C4-2B (cell line): ENCODE results near the gene SLC16A3.

Experiments
- H3K27ac ChIP-seq: fragments of 450-650 bp; 2 replicates; pipeline ENCODE4 v1.5.1; 2017
- CTCF ChIP-seq: fragments of 450-650 bp; conservative IDR thresholded peaks from 2 replicates; pipeline ENCODE4 v1.5.1; 2017; ENCODE audit warnings: mild to moderate bottlenecking
- ZFX ChIP-seq: fragments of 450-650 bp; IDR thresholded peaks from 2 replicates; pipeline ENCODE4 v1.6.1; 2017

SLC16A3 gene

DNA sequence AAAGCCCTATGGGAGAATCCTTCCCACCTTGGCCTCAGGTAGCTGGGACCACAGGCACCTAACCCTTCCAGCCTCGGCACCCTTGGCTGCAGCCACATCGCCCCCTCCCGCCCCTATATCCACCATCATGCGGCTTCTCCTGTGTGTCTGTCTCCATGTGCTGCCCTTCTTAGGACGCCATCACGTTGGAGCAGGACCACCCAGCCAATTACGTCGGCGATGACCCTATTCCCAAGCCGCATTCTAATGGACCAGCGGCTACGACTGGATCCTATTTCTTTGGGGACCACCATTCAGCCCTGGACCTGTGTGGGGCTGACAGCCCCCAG, 12.9 kb upstream of the SLC16A3 start:
- TF ChIP-seq CTCF, result no peak
- TF ChIP-seq ZFX, result no peak
- H3K27ac ChIP-seq, result peak overlapping the region; percentile 39

DNA sequence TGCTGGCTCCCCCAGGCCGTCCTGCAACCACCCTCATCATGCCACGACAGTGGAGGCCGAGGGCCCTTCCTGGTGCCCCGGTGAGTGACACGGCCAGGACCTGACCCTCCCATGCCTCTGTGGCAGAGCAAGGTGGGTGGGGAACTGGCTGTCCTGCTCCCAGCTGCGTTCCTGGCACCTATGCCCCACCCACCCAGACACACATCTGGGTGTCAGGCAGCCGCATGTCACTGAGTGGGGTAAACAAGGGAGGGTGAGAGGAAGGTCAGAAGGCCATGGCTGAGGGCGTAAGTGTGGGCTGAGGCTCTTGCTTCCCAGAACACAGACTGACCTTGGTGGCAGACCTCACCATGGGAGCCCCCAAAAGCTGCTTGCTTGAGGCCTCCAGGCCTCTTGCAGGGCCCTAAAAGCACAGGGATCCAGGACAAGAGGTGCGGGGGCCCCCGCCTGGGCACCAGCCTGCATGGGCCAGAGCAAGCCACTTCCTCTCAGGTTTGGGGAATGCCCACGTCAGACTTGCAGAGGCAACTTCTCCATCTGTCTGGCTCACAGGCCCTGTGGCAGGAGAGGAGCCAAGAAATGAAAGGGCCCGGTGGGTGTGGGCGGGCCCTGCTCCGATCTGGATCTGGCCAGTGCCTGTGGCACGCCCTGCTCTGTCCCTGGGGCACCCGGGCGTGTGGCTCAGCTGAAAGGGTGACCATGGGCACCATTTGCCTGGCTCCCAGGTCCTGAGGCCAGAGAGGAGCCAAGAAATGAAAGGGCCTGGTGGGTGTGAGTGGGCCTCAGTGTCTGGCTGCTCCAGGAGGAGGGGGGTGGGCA, 12.3 kb upstream of the SLC16A3 start:
- TF ChIP-seq ZFX, result no peak
- TF ChIP-seq CTCF, result no peak

GRCh38 chr17:82217120-82217529, 11.7 kb upstream of the SLC16A3 start:
- H3K27ac ChIP-seq, result peak overlapping the region; percentile 39
- TF ChIP-seq CTCF, result no peak
- TF ChIP-seq ZFX, result no peak

More for the DNA sequence above, 12.3 kb upstream of the SLC16A3 start:
- peak overlapping the region; percentile 39 for H3K27ac ChIP-seq

GRCh38 chr17:82217530-82218204, 11.2 kb upstream of the SLC16A3 start:
- no peak for TF ChIP-seq CTCF
- TF ChIP-seq ZFX, result no peak
- peak overlapping the region; percentile 39 for H3K27ac ChIP-seq

DNA sequence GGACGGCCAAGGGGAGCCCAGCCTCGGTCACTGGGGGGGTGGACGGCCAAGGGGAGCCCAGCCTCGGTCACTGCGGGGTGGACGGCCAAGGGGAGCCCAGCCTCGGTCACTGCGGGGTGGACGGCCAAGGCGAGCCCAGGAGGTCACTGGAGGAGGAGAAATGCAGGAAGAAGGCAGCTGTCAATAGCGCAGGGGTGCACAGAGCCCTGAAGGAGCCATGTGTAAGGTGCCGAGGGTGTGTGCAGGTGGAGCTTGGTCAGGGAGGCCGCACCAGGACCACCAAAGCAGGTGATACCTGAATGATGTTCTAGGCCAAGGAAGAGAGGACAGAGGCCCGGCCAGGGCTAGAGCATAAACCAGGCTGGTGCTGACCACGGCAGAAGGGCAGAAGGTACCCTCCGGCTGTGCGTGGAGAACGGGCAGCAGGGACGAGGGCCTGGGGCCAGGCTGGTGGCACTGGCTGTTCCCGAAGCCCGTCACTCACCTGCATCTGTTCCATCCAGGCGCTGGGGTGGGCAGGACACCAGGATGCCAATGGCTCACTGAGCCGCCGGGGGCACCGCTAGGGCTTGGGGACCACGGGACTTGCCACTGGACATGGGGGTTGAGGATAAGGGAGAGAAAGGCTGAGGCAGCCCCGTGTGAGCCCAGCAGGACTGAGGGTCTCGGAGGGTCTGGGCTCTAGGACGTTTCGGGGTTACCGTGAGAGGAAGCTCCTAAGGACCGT, 10.3 kb upstream of the SLC16A3 start:
- TF ChIP-seq CTCF, result no peak
- no peak for TF ChIP-seq ZFX

DNA sequence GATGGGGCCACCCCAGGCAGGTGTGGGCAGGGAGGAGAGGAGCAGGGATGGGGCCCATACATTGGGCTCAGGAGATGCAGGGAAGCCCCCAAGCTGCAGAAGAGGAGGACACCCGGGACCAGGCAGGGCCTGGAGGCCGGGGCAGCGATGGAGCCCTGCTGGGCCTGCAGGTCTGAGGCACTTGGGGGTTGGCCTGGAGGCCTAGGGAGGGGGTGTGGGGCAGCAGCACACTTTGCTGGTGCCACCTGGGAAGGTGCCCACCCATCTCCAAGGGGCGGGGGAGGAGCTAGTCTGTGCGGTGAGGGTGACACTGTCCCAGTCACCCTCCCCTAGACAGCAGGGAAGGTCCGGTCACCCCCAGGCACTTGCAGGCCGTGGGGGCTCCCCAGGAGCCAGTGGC, 9.8 kb upstream of the SLC16A3 start:
- no peak overlapping the region for H3K27ac ChIP-seq
- TF ChIP-seq CTCF, result no peak
- no peak for TF ChIP-seq ZFX

More for the DNA sequence above, 10.3 kb upstream of the SLC16A3 start:
- no peak overlapping the region for H3K27ac ChIP-seq
